A549 treated with dexamethasone at 1 μM for 4 hours (cell line): ENCODE data around the gene RAD51AP1. TPM values are rescaled to one million over a fixed set of nuclear protein-coding genes. Genes with fewer than 3 reads are reported as not detected.

Experiments used
- total RNA-seq: library from RNA; stranded (reverse); fragments of 200-300 nt; extraction: Qiagen RNA extraction; gene quantifications from 5 replicates; pipeline ENCODE4 v1.2.3, GENCODE V29; 2022

The RAD51AP1 gene, protein sequence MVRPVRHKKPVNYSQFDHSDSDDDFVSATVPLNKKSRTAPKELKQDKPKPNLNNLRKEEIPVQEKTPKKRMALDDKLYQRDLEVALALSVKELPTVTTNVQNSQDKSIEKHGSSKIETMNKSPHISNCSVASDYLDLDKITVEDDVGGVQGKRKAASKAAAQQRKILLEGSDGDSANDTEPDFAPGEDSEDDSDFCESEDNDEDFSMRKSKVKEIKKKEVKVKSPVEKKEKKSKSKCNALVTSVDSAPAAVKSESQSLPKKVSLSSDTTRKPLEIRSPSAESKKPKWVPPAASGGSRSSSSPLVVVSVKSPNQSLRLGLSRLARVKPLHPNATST
- 14.9 to 20.8 TPM (median 18.0 TPM) in 5 replicates for total RNA-seq

DNA sequence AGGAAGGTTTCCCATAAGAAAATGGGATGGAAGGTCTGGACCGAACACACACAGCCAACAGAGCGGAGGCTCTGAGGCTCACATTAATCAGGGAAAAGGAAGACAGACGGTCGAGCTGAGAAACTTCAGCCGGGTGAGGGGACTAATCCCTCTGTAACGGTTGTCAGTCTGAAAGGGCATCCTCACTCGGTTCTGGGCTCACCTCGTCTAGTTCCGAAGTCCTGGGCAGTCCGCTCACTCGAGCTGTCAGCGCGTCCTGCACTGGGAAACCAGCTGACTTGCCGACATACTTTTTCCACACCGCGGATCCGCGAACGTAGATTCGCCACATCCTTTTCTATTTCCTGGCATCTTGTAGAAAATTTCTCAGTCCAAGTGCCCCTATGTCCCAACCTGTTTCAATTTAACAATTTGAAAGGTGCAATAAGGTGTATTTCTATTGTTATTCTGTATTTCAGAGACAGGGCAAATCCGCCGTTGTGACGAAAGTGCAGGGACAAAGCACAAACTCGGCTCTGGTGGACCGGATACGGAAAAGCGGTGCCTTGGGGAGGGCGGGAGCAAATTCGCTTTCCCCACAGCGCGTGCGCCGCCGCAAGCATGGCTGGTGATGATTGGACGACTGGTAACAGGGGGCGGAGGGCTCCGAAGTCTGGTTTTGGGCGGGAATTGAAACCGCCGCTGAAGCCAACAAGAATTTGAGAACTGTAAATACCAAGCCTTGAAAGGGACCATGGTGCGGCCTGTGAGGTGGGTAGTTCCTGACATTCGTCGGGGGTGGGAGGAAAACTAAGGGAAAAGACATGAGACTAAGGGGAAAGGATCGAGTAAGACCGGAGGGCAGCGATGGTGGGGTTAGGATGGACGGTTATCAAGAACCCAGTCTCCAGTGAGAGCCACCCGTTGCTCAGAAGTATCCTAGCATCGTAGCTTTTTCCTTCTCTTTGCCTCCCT is at the start of gene RAD51AP1:
RAD51AP1 (plus strand) TSS at position 684 of the 954 bp plus-strand sequence; CDS start at position 734, 50 bp downstream.

DNA sequence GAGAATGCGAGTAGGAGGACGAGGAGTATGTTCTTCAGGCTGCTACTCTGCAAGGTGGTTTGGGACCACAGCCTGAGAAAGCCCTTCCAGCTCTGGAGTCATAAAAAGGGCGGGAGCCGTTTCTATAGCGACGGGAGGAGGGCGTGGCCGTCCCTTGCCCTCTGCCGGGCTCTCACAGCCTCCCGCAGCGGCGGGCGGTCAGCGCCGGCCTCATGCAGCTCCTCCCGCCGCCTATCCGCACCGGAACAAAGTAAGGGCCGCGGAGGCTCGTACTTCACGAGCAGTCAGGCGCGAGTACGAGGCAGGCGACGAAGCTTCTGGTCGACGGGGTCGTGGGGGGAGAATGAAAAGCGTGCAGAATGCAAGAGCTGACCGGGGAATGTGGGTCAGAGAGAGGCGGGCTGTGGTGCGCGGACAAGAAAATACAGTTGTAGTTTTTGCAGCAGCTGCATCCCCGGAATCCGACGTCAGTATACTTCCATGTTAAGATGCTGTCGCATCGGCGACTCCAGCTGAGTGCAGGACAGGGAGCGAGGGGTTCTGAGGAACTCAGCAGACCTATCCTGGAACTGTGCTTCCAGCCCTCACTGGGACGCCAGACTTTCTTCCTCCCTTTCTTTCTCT is 23.5 kb downstream of the RAD51AP1 start, which contains the start of gene DYRK4:
DYRK4 (plus strand) TSS at position 175 of the 624 bp plus-strand sequence; CDS start at position 213, 38 bp downstream.

Other genes with a start within 250 kb of the RAD51AP1 start
- gene TIGAR, start 217.7 kb upstream of the RAD51AP1 start, total RNA-seq = 42.4 to 50.2 TPM (median 49.5 TPM) in 5 replicates
- not detected in 5 replicates for gene FGF23, start 159.2 kb upstream of the RAD51AP1 start, total RNA-seq
- gene FGF6, start 93.1 kb upstream of the RAD51AP1 start, total RNA-seq = not detected in 5 replicates
- 41.6 to 52.9 TPM (median 42.8 TPM) in 5 replicates for gene DYRK4, start 23.3 kb downstream of the RAD51AP1 start, total RNA-seq
- gene AKAP3, start 110.2 kb downstream of the RAD51AP1 start, total RNA-seq = 0.02 to 0.30 TPM (median 0.11 TPM) in 5 replicates
- 98.7 to 126 TPM (median 114 TPM) in 5 replicates for gene NDUFA9, start 110.2 kb downstream of the RAD51AP1 start, total RNA-seq
- 0.02 TPM in 1 of 5 replicates, not detected in the others for gene GALNT8, start 181.5 kb downstream of the RAD51AP1 start, total RNA-seq